ENCODE data around the gene RNF113A. TPM values are rescaled to one million over a fixed set of nuclear protein-coding genes. Genes with fewer than 3 reads are reported as not detected.

RNF113A gene
- total RNA-seq, 1 donor, result 15.9 TPM

DNA sequence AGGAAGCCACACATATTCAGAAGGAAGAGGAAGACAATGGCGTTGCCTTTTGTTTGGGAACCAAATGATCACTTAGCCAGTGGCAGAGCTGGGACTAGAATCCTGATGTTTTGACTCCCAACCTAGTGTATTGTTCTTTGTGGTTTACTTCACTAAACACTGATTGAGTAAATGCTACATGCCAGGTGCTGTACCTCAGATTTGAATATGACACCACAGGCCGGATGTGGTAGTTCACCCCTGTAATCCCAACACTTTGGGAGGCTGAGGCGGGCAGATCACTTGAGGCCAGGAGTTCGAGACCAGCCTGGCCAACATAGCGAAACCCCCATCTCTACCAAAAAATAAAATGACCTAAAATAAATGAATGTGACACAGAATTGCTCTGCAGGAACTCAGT is 8.5 kb upstream of the RNF113A start:
- Histone ChIP-seq H3K4me1 (ENCODE audit: insufficient read depth, low read length) (no peaks in the 10 kb centered on the region), H3K27ac (ENCODE audit: low read depth, low read length) (no peak overlapping the region), H4K20me1 (ENCODE audit: insufficient read depth, low read length) (no peaks in the 10 kb centered on the region), H2AFZ (ENCODE audit: low read length) (no peak overlapping the region), H3K79me2 (ENCODE audit: insufficient read depth, low read length) (no peaks in the 10 kb centered on the region), H3K9me3 (ENCODE audit: low read depth, low read length) (no peaks in the 10 kb centered on the region), H3K4me2 (ENCODE audit: insufficient read depth, low read length) (no peak overlapping the region), H3K36me3 (ENCODE audit: insufficient read depth, low read length) (peaks cover 8% of the 10 kb centered on the region), H3K4me3 (ENCODE audit: insufficient read depth, low read length) (no peak overlapping the region), H3K27me3 (ENCODE audit: insufficient read depth, low read length) (no peaks in the 10 kb centered on the region)
- DNase-seq (ENCODE audit: insufficient read length, low spot score, missing footprints), result no peak
- TF ChIP-seq, protein P1, sequence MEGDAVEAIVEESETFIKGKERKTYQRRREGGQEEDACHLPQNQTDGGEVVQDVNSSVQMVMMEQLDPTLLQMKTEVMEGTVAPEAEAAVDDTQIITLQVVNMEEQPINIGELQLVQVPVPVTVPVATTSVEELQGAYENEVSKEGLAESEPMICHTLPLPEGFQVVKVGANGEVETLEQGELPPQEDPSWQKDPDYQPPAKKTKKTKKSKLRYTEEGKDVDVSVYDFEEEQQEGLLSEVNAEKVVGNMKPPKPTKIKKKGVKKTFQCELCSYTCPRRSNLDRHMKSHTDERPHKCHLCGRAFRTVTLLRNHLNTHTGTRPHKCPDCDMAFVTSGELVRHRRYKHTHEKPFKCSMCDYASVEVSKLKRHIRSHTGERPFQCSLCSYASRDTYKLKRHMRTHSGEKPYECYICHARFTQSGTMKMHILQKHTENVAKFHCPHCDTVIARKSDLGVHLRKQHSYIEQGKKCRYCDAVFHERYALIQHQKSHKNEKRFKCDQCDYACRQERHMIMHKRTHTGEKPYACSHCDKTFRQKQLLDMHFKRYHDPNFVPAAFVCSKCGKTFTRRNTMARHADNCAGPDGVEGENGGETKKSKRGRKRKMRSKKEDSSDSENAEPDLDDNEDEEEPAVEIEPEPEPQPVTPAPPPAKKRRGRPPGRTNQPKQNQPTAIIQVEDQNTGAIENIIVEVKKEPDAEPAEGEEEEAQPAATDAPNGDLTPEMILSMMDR (IDR thresholded peaks at IDR 0.05; ENCODE audit: extremely low read depth, low read depth, low read length), result no peak

DNA sequence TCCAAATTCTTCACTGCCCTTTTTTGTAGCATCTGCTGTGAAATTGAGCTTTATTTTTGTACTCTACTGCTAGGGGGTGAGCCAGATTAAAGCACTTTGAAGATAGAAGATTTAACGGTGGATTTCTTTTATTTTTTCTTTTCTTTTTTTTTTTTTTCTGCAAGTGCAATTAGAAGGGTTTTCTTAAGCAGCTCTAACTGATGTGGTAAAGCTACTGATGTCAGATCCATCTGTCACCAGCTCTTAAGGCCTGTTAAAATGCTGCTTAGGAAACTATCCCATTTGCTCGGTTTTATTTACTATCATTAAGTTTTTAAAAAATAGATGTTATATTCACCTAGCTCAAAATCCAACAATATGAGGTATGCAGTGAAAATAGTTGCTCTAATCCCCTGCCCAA is 7.2 kb upstream of the RNF113A start:
- no peak overlapping the region for H3K27ac ChIP-seq (ENCODE audit: low read depth, low read length)
- H3K36me3 ChIP-seq (ENCODE audit: insufficient read depth, low read length), result peaks cover 8% of the 10 kb centered on the region
- H3K4me2 ChIP-seq (ENCODE audit: insufficient read depth, low read length), result no peak overlapping the region
- H2AFZ ChIP-seq (ENCODE audit: low read length), result no peak overlapping the region
- peaks cover 2% of the 10 kb centered on the region for H3K79me2 ChIP-seq (ENCODE audit: insufficient read depth, low read length)
- H3K27me3 ChIP-seq (ENCODE audit: insufficient read depth, low read length), result no peaks in the 10 kb centered on the region
- no peaks in the 10 kb centered on the region for H4K20me1 ChIP-seq (ENCODE audit: insufficient read depth, low read length)
- H3K9me3 ChIP-seq (ENCODE audit: low read depth, low read length), result no peaks in the 10 kb centered on the region
- H3K4me3 ChIP-seq (ENCODE audit: insufficient read depth, low read length), result no peak overlapping the region
- no peak for DNase-seq (ENCODE audit: insufficient read length, low spot score, missing footprints)
- TF ChIP-seq, protein P1 (IDR thresholded peaks at IDR 0.05; ENCODE audit: extremely low read depth, low read depth, low read length), result no peak
- H3K4me1 ChIP-seq (ENCODE audit: insufficient read depth, low read length), result no peaks in the 10 kb centered on the region

DNA sequence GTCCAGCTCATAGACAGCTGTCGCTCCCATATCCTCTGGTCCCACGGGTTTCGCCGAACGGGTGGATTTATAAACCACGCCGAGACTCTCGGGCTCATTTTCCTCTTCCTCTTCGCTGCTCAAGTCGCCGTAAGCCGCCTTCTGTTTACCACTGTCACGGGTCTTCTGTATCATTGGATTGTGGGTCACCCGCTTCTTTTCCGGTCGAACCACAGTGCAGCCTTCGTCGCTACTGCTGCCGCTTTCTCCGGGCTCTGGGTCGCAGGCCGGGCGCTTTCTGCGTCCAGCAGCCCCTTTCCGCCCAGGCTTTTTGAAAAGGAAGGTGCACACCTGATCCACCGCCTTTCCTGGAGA is 311 bp downstream of the RNF113A start:
- peak overlapping the region; percentile 81 for H2AFZ ChIP-seq (ENCODE audit: low read length)
- H3K27ac ChIP-seq (ENCODE audit: low read depth, low read length), result peak overlapping the region; percentile 87
- H3K36me3 ChIP-seq (ENCODE audit: insufficient read depth, low read length), result peaks cover 4% of the 10 kb centered on the region
- peak overlapping the region; percentile 76 for H3K4me3 ChIP-seq (ENCODE audit: insufficient read depth, low read length)
- no peaks in the 10 kb centered on the region for H3K9me3 ChIP-seq (ENCODE audit: low read depth, low read length)
- peak; percentile 68 for DNase-seq (ENCODE audit: insufficient read length, low spot score, missing footprints)
- peaks cover 2% of the 10 kb centered on the region for H4K20me1 ChIP-seq (ENCODE audit: insufficient read depth, low read length)
- no peaks in the 10 kb centered on the region for H3K4me1 ChIP-seq (ENCODE audit: insufficient read depth, low read length)
- TF ChIP-seq, protein P1 (IDR thresholded peaks at IDR 0.05; ENCODE audit: extremely low read depth, low read depth, low read length), result no peak
- H3K4me2 ChIP-seq (ENCODE audit: insufficient read depth, low read length), result peak overlapping the region; percentile 86
- no peaks in the 10 kb centered on the region for H3K27me3 ChIP-seq (ENCODE audit: insufficient read depth, low read length)
- H3K79me2 ChIP-seq (ENCODE audit: insufficient read depth, low read length), result peaks cover 21% of the 10 kb centered on the region

- Histone ChIP-seq H3K9me3 (ENCODE audit: low read depth, low read length) (no peaks in the 10 kb centered on the region), H3K27ac (ENCODE audit: low read depth, low read length) (peak overlapping the region; percentile 87), H2AFZ (ENCODE audit: low read length) (peak overlapping the region; percentile 81), H3K36me3 (ENCODE audit: insufficient read depth, low read length) (no peaks in the 10 kb centered on the region), H3K4me2 (ENCODE audit: insufficient read depth, low read length) (peak overlapping the region; percentile 86), H3K27me3 (ENCODE audit: insufficient read depth, low read length) (no peaks in the 10 kb centered on the region), H3K4me3 (ENCODE audit: insufficient read depth, low read length) (peak overlapping the region; percentile 76), H3K4me1 (ENCODE audit: insufficient read depth, low read length) (no peaks in the 10 kb centered on the region), H3K79me2 (ENCODE audit: insufficient read depth, low read length) (peaks cover 21% of the 10 kb centered on the region), H4K20me1 (ENCODE audit: insufficient read depth, low read length) (peaks cover 2% of the 10 kb centered on the region)
- DNase-seq (ENCODE audit: insufficient read length, low spot score, missing footprints), result peak; percentile 71
- TF ChIP-seq, protein P1 (IDR thresholded peaks at IDR 0.05; ENCODE audit: extremely low read depth, low read depth, low read length), result no peak
These were observed 854 bp downstream of the RNF113A start for GRCh38 chrX:119870626-119871131.
